ENCODE data around the gene NAPB.
"Not testable (repeated sequence)": the region's sequence is repeated elsewhere in the genome, so short reads cannot be mapped to it uniquely, and the experiment has no call there.

NAPB gene

GRCh38 chr20:23365390-23366165 is 55.7 kb downstream of the NAPB start:
- no peak for DNase-seq

- DNase-seq: no peak
Measured at GRCh38 chr20:23363257-23363649, 58.0 kb downstream of the NAPB start.

GRCh38 chr20:23362392-23363256 is 58.7 kb downstream of the NAPB start:
- DNase-seq: peak; percentile 43

- peak; percentile 100 for DNase-seq
Measured at GRCh38 chr20:23361476-23362391, 59.6 kb downstream of the NAPB start, which contains the start of gene GZF1. Gene GZF1, plus strand, starts transcription at chr20:23362182. Its CDS starts 2,202 bp downstream, at chr20:23364384.

- no peak for DNase-seq
Measured at GRCh38 chr20:23361119-23361475, 60.2 kb downstream of the NAPB start.

GRCh38 chr20:23360531-23360930 is 60.8 kb downstream of the NAPB start:
- DNase-seq: no peak

GRCh38 chr20:23358923-23359593 is 62.2 kb downstream of the NAPB start:
- DNase-seq: no peak

GRCh38 chr20:23358563-23358906 is 62.8 kb downstream of the NAPB start:
- no peak for DNase-seq

- peak; percentile 100 for DNase-seq
Measured at GRCh38 chr20:23357767-23358562, 63.3 kb downstream of the NAPB start.

- no peak for DNase-seq
Measured at GRCh38 chr20:23356203-23356602, 65.1 kb downstream of the NAPB start.

GRCh38 chr20:23350904-23351838 is 70.1 kb downstream of the NAPB start:
- peak; percentile 68 for DNase-seq

- DNase-seq: peak; percentile 98
Measured at GRCh38 chr20:23350196-23350903, 70.9 kb downstream of the NAPB start, which contains the start of gene NXT1. Gene NXT1, plus strand, starts transcription at chr20:23350791. Its CDS starts 3,251 bp downstream, at chr20:23354042.

- DNase-seq: peak; percentile 81
Measured at GRCh38 chr20:23349338-23350195, 71.7 kb downstream of the NAPB start.

GRCh38 chr20:23348510-23348909 is 72.8 kb downstream of the NAPB start:
- DNase-seq: not testable (repeated sequence)

GRCh38 chr20:23347791-23348190 is 73.5 kb downstream of the NAPB start:
- DNase-seq: no peak

GRCh38 chr20:23346002-23346401 is 75.3 kb downstream of the NAPB start:
- no peak for DNase-seq

- DNase-seq: no peak
Measured at GRCh38 chr20:23344336-23344735, 77.0 kb downstream of the NAPB start.

GRCh38 chr20:23343590-23343989 is 77.7 kb downstream of the NAPB start:
- no peak for DNase-seq

GRCh38 chr20:23341073-23341472 is 80.2 kb downstream of the NAPB start:
- no peak for DNase-seq
